Mesenchymal stem cell (in vitro differentiated cells and primary cell): ENCODE data around the gene ADARB2.
"Not testable (repeated sequence)": the region's sequence is repeated elsewhere in the genome, so short reads cannot be mapped to it uniquely, and the experiment has no call there.

ENCODE experiments used
- DNase-seq: peaks from one replicate; pipeline ENCODE4 v3.0.0-alpha.2; 2013
- H2AFZ ChIP-seq: one replicate; pipeline ENCODE4 v1.6.1; 2013; ENCODE audit warnings: low read depth, mild to moderate bottlenecking, control low read depth, inconsistent platforms, low read length, moderate library complexity
- H2AK5ac ChIP-seq: 2 replicates; pipeline ENCODE4 v1.6.1; 2013; ENCODE audit warnings: low read length, moderate library complexity, mild to moderate bottlenecking, inconsistent platforms; ENCODE audit not compliant: severe bottlenecking
- H2BK120ac ChIP-seq: one replicate; pipeline ENCODE4 v1.6.1; 2013; ENCODE audit warnings: low read depth, mild to moderate bottlenecking, inconsistent platforms, low read length, moderate library complexity
- H2BK12ac ChIP-seq, 2 experiments: one replicate each; pipeline ENCODE4 v1.6.1; 2013; ENCODE audit warnings: inconsistent platforms in 2 of 2, low read length in 2 of 2, mild to moderate bottlenecking in 2 of 2, moderate library complexity in 2 of 2, control low read depth in 1 of 2
- H2BK15ac ChIP-seq: one replicate; pipeline ENCODE4 v1.6.1; 2013; ENCODE audit warnings: mild to moderate bottlenecking, low read depth, inconsistent platforms; ENCODE audit not compliant: poor library complexity, severe bottlenecking
- H2BK5ac ChIP-seq: 2 replicates; pipeline ENCODE4 v1.6.1; 2013; ENCODE audit warnings: low read depth, mild to moderate bottlenecking, low read length, control low read depth, inconsistent platforms; ENCODE audit not compliant: poor library complexity, severe bottlenecking
- H3K14ac ChIP-seq, 2 experiments: one replicate each; pipeline ENCODE4 v1.6.1; 2013; ENCODE audit warnings: inconsistent platforms in 2 of 2, low read length in 2 of 2, control low read depth in 1 of 2, mild to moderate bottlenecking in 1 of 2, moderate library complexity in 1 of 2
- H3K18ac ChIP-seq, 2 experiments: one replicate each; pipeline ENCODE4 v1.6.1; 2013; ENCODE audit warnings: inconsistent platforms in 2 of 2, low read length in 2 of 2, control low read depth in 1 of 2, low read depth in 1 of 2, mild to moderate bottlenecking in 1 of 2
- H3K23ac ChIP-seq, 2 experiments: one replicate each; pipeline ENCODE4 v1.6.1; 2013; ENCODE audit warnings: inconsistent platforms in 2 of 2, low read length in 2 of 2, mild to moderate bottlenecking in 2 of 2, moderate library complexity in 2 of 2, control low read depth in 1 of 2
- H3K27ac ChIP-seq: 2 replicates; pipeline ENCODE4 v1.5.1; 2013; ENCODE audit warnings: mild to moderate bottlenecking, moderate library complexity, low read length, control low read depth, inconsistent platforms; ENCODE audit not compliant: poor library complexity, severe bottlenecking
- H3K27me3 ChIP-seq, 2 experiments: 2 replicates each; pipeline versions ENCODE4 v1.6.1 to v1.7.0; 2013; ENCODE audit warnings: low read length in 2 of 2, mild to moderate bottlenecking in 2 of 2, moderate library complexity in 2 of 2, control low read depth in 1 of 2, inconsistent platforms in 1 of 2; ENCODE audit not compliant: control insufficient read depth in 1 of 2, insufficient read depth in 1 of 2
- H3K36me3 ChIP-seq, 2 experiments: 2 replicates each; pipeline versions ENCODE4 v1.6.1 to v1.7.0; 2013; ENCODE audit warnings: low read length in 2 of 2, control low read depth in 1 of 2, inconsistent platforms in 1 of 2, low read depth in 1 of 2, mild to moderate bottlenecking in 1 of 2; ENCODE audit not compliant: insufficient read depth in 2 of 2, control insufficient read depth in 1 of 2
- H3K4ac ChIP-seq, 2 experiments: one replicate each; pipeline ENCODE4 v1.6.1; 2013; ENCODE audit warnings: inconsistent platforms in 2 of 2, low read length in 2 of 2, mild to moderate bottlenecking in 2 of 2, moderate library complexity in 2 of 2, control low read depth in 1 of 2, low read depth in 1 of 2
- H3K4me1 ChIP-seq: 2 replicates; pipeline ENCODE4 v1.6.1; 2013; ENCODE audit warnings: low read depth, low read length, control low read depth; ENCODE audit not compliant: control insufficient read depth, insufficient read depth
- H3K4me2 ChIP-seq: 2 replicates; pipeline ENCODE4 v1.6.1; 2013; ENCODE audit warnings: low read length, mild to moderate bottlenecking, inconsistent platforms; ENCODE audit not compliant: poor library complexity, severe bottlenecking
- H3K4me3 ChIP-seq, 2 experiments: 2 replicates each; pipeline versions ENCODE4 v1.5.1 to v1.7.0; 2013; ENCODE audit warnings: low read length in 2 of 2, mild to moderate bottlenecking in 2 of 2, control low read depth in 1 of 2, low read depth in 1 of 2; ENCODE audit not compliant: insufficient read depth in 1 of 2
- H3K79me1 ChIP-seq: replicated peaks from 2 replicates; pipeline ENCODE4 v1.6.1; 2013; ENCODE audit warnings: mild to moderate bottlenecking, control low read depth, low read length, inconsistent platforms; ENCODE audit not compliant: poor library complexity, severe bottlenecking
- H3K9ac ChIP-seq: 2 replicates; pipeline ENCODE4 v1.7.0; 2013; ENCODE audit warnings: mild to moderate bottlenecking, low read length, moderate library complexity
- H3K9me3 ChIP-seq: 2 replicates; pipeline ENCODE4 v1.7.0; 2013; ENCODE audit warnings: mild to moderate bottlenecking, low read length; ENCODE audit not compliant: control insufficient read depth
- H4K8ac ChIP-seq: one replicate; pipeline ENCODE4 v1.6.1; 2013; ENCODE audit warnings: inconsistent platforms, mild to moderate bottlenecking, low read length, moderate library complexity
- H4K91ac ChIP-seq: one replicate; pipeline ENCODE4 v1.6.1; 2013; ENCODE audit warnings: mild to moderate bottlenecking, low read length, inconsistent platforms
- whole genome bisulfite sequencing: methylation state at CpG from one replicate; pipeline ENCODE4 v1.1.7; 2013; ENCODE audit warnings: mixed read lengths; 5-methylcytosine and 5-hydroxymethylcytosine counted together

Gene ADARB2

GRCh38 chr10:1465418-1465911 is 271.9 kb downstream of the ADARB2 start:
- no peak overlapping the region for H2BK15ac ChIP-seq
- H3K23ac ChIP-seq, result no peak overlapping the region
- peaks cover 10% of the 10 kb centered on the region for H3K4me1 ChIP-seq
- 68% methylated on average over 19 of the region's 19 CpGs for WGBS
- peak overlapping the region in 1 of 2 experiments; percentile 53 for H3K4me3 ChIP-seq
- no peak overlapping the region for H2BK120ac ChIP-seq
- no peak overlapping the region for H2BK5ac ChIP-seq
- no peak for DNase-seq
- no peak overlapping the region for H2BK12ac ChIP-seq
- H3K14ac ChIP-seq, result no peak overlapping the region
- no peaks in the 10 kb centered on the region for H3K36me3 ChIP-seq
- H4K91ac ChIP-seq, result no peak overlapping the region
- no peak overlapping the region for H2AFZ ChIP-seq
- H3K9me3 ChIP-seq, result no peaks in the 10 kb centered on the region
- no peak overlapping the region for H2AK5ac ChIP-seq
- no peaks in the 10 kb centered on the region for H3K79me1 ChIP-seq
- peaks cover 0 to 4% of the 10 kb centered on the region in 2 experiments for H3K27me3 ChIP-seq
- H3K18ac ChIP-seq, result no peak overlapping the region
- H3K4ac ChIP-seq, result no peak overlapping the region
- H3K9ac ChIP-seq, result no peak overlapping the region
- H3K27ac ChIP-seq, result no peak overlapping the region
- no peak overlapping the region for H4K8ac ChIP-seq
- no peak overlapping the region for H3K4me2 ChIP-seq

- peaks cover 10% of the 10 kb centered on the region for H3K4me1 ChIP-seq
- H2BK15ac ChIP-seq, result no peak overlapping the region
- no peaks in the 10 kb centered on the region for H3K79me1 ChIP-seq
- H3K27me3 ChIP-seq, result peaks cover 0 to 4% of the 10 kb centered on the region in 2 experiments
- no peak overlapping the region for H2AFZ ChIP-seq
- no peak overlapping the region for H3K4ac ChIP-seq
- no peak overlapping the region for H3K27ac ChIP-seq
- H3K4me3 ChIP-seq, result no peak overlapping the region
- no peaks in the 10 kb centered on the region for H3K9me3 ChIP-seq
- no peak overlapping the region for H3K4me2 ChIP-seq
- no peak overlapping the region for H3K23ac ChIP-seq
- no peak overlapping the region for H2BK120ac ChIP-seq
- H2AK5ac ChIP-seq, result no peak overlapping the region
- H4K8ac ChIP-seq, result no peak overlapping the region
- WGBS, result 67% methylated on average over 17 of the region's 17 CpGs
- H2BK5ac ChIP-seq, result no peak overlapping the region
- H3K14ac ChIP-seq, result no peak overlapping the region
- H3K36me3 ChIP-seq, result no peaks in the 10 kb centered on the region
- H3K9ac ChIP-seq, result no peak overlapping the region
- H4K91ac ChIP-seq, result no peak overlapping the region
- DNase-seq, result no peak
- no peak overlapping the region for H2BK12ac ChIP-seq
- H3K18ac ChIP-seq, result no peak overlapping the region
Measured at GRCh38 chr10:1464881-1465417, 272.4 kb downstream of the ADARB2 start.

GRCh38 chr10:1463971-1464370 is 273.4 kb downstream of the ADARB2 start:
- H3K4ac ChIP-seq, H3K4me2 ChIP-seq, H3K36me3 ChIP-seq, H3K4me3 ChIP-seq, H3K79me1 ChIP-seq, H4K91ac ChIP-seq, H3K23ac ChIP-seq, H2BK12ac ChIP-seq, H2AK5ac ChIP-seq, H2AFZ ChIP-seq, H4K8ac ChIP-seq, H3K18ac ChIP-seq, H3K27ac ChIP-seq, H2BK120ac ChIP-seq, H3K9ac ChIP-seq, DNase-seq, H2BK15ac ChIP-seq, H3K9me3 ChIP-seq, H3K4me1 ChIP-seq, H3K14ac ChIP-seq, H2BK5ac ChIP-seq, H3K27me3 ChIP-seq: not testable (repeated sequence)
- 90% methylated on average over 23 of the region's 26 CpGs for WGBS

GRCh38 chr10:1462994-1463633 is 274.2 kb downstream of the ADARB2 start:
- Histone ChIP-seq H4K8ac (no peak overlapping the region), H2BK5ac (no peak overlapping the region), H2BK120ac (no peak overlapping the region), H3K27ac (no peak overlapping the region), H3K23ac (no peak overlapping the region), H2AFZ (no peak overlapping the region), H3K27me3 (peaks cover 0 to 4% of the 10 kb centered on the region in 2 experiments), H3K4me3 (no peak overlapping the region), H3K14ac (no peak overlapping the region), H3K79me1 (no peaks in the 10 kb centered on the region), H2BK15ac (no peak overlapping the region), H2BK12ac (no peak overlapping the region), H4K91ac (no peak overlapping the region), H3K9ac (no peak overlapping the region), H3K4me1 (peaks cover 10% of the 10 kb centered on the region), H2AK5ac (no peak overlapping the region), H3K9me3 (no peaks in the 10 kb centered on the region), H3K36me3 (no peaks in the 10 kb centered on the region), H3K4me2 (no peak overlapping the region), H3K18ac (no peak overlapping the region), H3K4ac (no peak overlapping the region)
- 80% methylated on average over 23 of the region's 23 CpGs for WGBS
- DNase-seq, result no peak
